H9 (cell line): Measurements from ENCODE around the gene ABTB1. TPM values are rescaled to one million over a fixed set of nuclear protein-coding genes. Genes with fewer than 3 reads are reported as not detected.
A peak's percentile ranks its signal among the peaks of the same experiment; 100 is the strongest.

Experiments used
- DNase-seq: peaks from one replicate; pipeline ENCODE4 v3.0.0-alpha.2; 2017
- H2AFZ ChIP-seq: one replicate; pipeline ENCODE4 v1.6.1; 2013; ENCODE audit warnings: mild to moderate bottlenecking, low read length, control low read depth, moderate library complexity
- H2AK5ac ChIP-seq: 2 replicates; pipeline ENCODE4 v1.6.1; 2013; ENCODE audit warnings: low read length, control low read depth, mixed read lengths; ENCODE audit not compliant: insufficient read length
- H2BK120ac ChIP-seq: one replicate; pipeline ENCODE4 v1.6.1; 2013; ENCODE audit warnings: low read depth, mild to moderate bottlenecking, low read length, control low read depth, inconsistent platforms; ENCODE audit not compliant: poor library complexity, severe bottlenecking
- H2BK12ac ChIP-seq: 2 replicates; pipeline ENCODE4 v1.6.1; 2013; ENCODE audit warnings: low read length, control low read depth, mixed read lengths, low read depth; ENCODE audit not compliant: insufficient read length
- H2BK15ac ChIP-seq: 2 replicates; pipeline ENCODE4 v1.6.1; 2013; ENCODE audit warnings: low read depth, low read length, control low read depth
- H2BK20ac ChIP-seq: one replicate; pipeline ENCODE4 v1.6.1; 2013; ENCODE audit warnings: low read depth, mild to moderate bottlenecking, low read length, control low read depth, inconsistent platforms; ENCODE audit not compliant: poor library complexity, severe bottlenecking
- H2BK5ac ChIP-seq: 2 replicates; pipeline ENCODE4 v1.6.1; 2013; ENCODE audit warnings: low read length, control low read depth, mixed read lengths; ENCODE audit not compliant: insufficient read length
- H3K14ac ChIP-seq: 2 replicates; pipeline ENCODE4 v1.6.1; 2013; ENCODE audit warnings: low read length, control low read depth; ENCODE audit not compliant: insufficient read depth
- H3K18ac ChIP-seq: 2 replicates; pipeline ENCODE4 v1.6.1; 2013; ENCODE audit warnings: low read depth, mild to moderate bottlenecking, mixed read lengths, low read length, control low read depth; ENCODE audit not compliant: insufficient read length
- H3K23ac ChIP-seq: 2 replicates; pipeline ENCODE4 v1.6.1; 2013; ENCODE audit warnings: low read length, control low read depth, mixed read lengths, low read depth; ENCODE audit not compliant: insufficient read length
- H3K23me2 ChIP-seq: 2 replicates; pipeline ENCODE4 v1.6.1; 2013; ENCODE audit warnings: low read depth, mild to moderate bottlenecking, mixed read lengths, low read length, control low read depth; ENCODE audit not compliant: insufficient read length, poor library complexity, severe bottlenecking
- H3K27ac ChIP-seq: 2 replicates; pipeline ENCODE4 v1.5.1; 2013; ENCODE audit warnings: low read length, control low read depth, mixed read lengths, low read depth; ENCODE audit not compliant: insufficient read length
- H3K27me3 ChIP-seq: 2 replicates; pipeline ENCODE4 v1.6.1; 2013; ENCODE audit warnings: low read length, control low read depth, inconsistent platforms; ENCODE audit not compliant: insufficient read depth
- H3K4ac ChIP-seq: 2 replicates; pipeline ENCODE4 v1.6.1; 2013; ENCODE audit warnings: low read depth, mild to moderate bottlenecking, control low read depth, inconsistent platforms, low read length, moderate library complexity
- H3K4me1 ChIP-seq: 2 replicates; pipeline ENCODE4 v1.6.1; 2013; ENCODE audit warnings: low read length, control low read depth, inconsistent platforms; ENCODE audit not compliant: insufficient read depth
- H3K4me2 ChIP-seq: 2 replicates; pipeline ENCODE4 v1.6.1; 2013; ENCODE audit warnings: low read length, control low read depth, mixed read lengths; ENCODE audit not compliant: insufficient read length, insufficient read depth
- H3K56ac ChIP-seq: 2 replicates; pipeline ENCODE4 v1.6.1; 2013; ENCODE audit warnings: low read depth, mild to moderate bottlenecking, mixed read lengths, low read length, control low read depth; ENCODE audit not compliant: insufficient read length
- H3K79me1 ChIP-seq: 2 replicates; pipeline ENCODE4 v1.6.1; 2013; ENCODE audit warnings: low read depth, mild to moderate bottlenecking, moderate library complexity, low read length, control low read depth, inconsistent platforms; ENCODE audit not compliant: insufficient read depth, poor library complexity, severe bottlenecking
- H3K79me2 ChIP-seq: 2 replicates; pipeline ENCODE4 v1.6.1; 2013; ENCODE audit warnings: low read length, control low read depth, inconsistent platforms; ENCODE audit not compliant: insufficient read depth
- H3K9ac ChIP-seq: 2 replicates; pipeline ENCODE4 v1.6.1; 2013; ENCODE audit warnings: low read length, control low read depth, mixed read lengths; ENCODE audit not compliant: insufficient read length; ENCODE audit errors: extremely low read depth
- H3K9me3 ChIP-seq: one replicate; pipeline ENCODE4 v1.6.1; 2013; ENCODE audit warnings: low read depth, low read length, inconsistent platforms; ENCODE audit not compliant: control insufficient read depth
- H3T11ph ChIP-seq: one replicate; pipeline ENCODE4 v1.6.1; 2013; ENCODE audit warnings: mild to moderate bottlenecking, low read length, control low read depth, inconsistent platforms
- H4K20me1 ChIP-seq: one replicate; pipeline ENCODE4 v1.6.1; 2013; ENCODE audit not compliant: control insufficient read depth, insufficient read length, insufficient read depth
- H4K5ac ChIP-seq: 2 replicates; pipeline ENCODE4 v1.6.1; 2013; ENCODE audit warnings: low read depth, mild to moderate bottlenecking, mixed read lengths, low read length, control low read depth; ENCODE audit not compliant: insufficient read length
- H4K8ac ChIP-seq: replicated peaks from 2 replicates; pipeline ENCODE4 v1.6.1; 2013; ENCODE audit warnings: low read length, control low read depth, mixed read lengths, low read depth; ENCODE audit not compliant: insufficient read length
- H4K91ac ChIP-seq: 2 replicates; pipeline ENCODE4 v1.6.1; 2013; ENCODE audit warnings: low read depth, mild to moderate bottlenecking, moderate library complexity, mixed read lengths, low read length, control low read depth; ENCODE audit not compliant: insufficient read length
- H3K27ac Mint-ChIP-seq, 3 experiments: 2 replicates in 2 of 3; 3 replicates in 1 of 3; pipeline ENCODE4 v1.8.0; 2020 to 2021; ENCODE audit warnings: mixed read lengths in 3 of 3, mild to moderate bottlenecking in 1 of 3, moderate library complexity in 1 of 3
- H3K27me3 Mint-ChIP-seq: 2 replicates; pipeline ENCODE4 v1.8.0; 2021; ENCODE audit warnings: low read depth, mild to moderate bottlenecking, moderate library complexity, mixed read lengths
- H3K36me3 Mint-ChIP-seq, 3 experiments: 2 replicates in 2 of 3; 3 replicates in 1 of 3; pipeline ENCODE4 v1.8.0; 2020 to 2021; ENCODE audit warnings: low read depth in 3 of 3, mixed read lengths in 3 of 3; ENCODE audit not compliant: insufficient read depth in 1 of 3
- H3K4me1 Mint-ChIP-seq, 2 experiments: 2 replicates each; pipeline ENCODE4 v1.8.0; 2020; ENCODE audit warnings: mixed read lengths in 2 of 2
- H3K4me3 Mint-ChIP-seq, 2 experiments: 2 replicates in 1 of 2; 3 replicates in 1 of 2; pipeline ENCODE4 v1.8.0; 2020 to 2021; ENCODE audit warnings: mild to moderate bottlenecking in 2 of 2, mixed read lengths in 2 of 2, moderate library complexity in 1 of 2
- H3K9me3 Mint-ChIP-seq, 2 experiments: 2 replicates in 1 of 2; 3 replicates in 1 of 2; pipeline ENCODE4 v1.8.0; 2020; ENCODE audit warnings: mild to moderate bottlenecking in 2 of 2, mixed read lengths in 2 of 2, moderate library complexity in 1 of 2
- WGBS: extraction: QIAGEN DNeasy Blood & Tissue Kit; methylation state at CpG from one replicate; pipeline ENCODE4 v1.1.7; 2013; ENCODE audit warnings: missing lambda C conversion rate, low lambda C conversion rate, mixed read lengths; ENCODE audit not compliant: insufficient read length; ENCODE audit errors: extremely low coverage; 5-methylcytosine and 5-hydroxymethylcytosine counted together
- total RNA-seq: library from RNA; stranded (reverse); gene quantifications from 2 replicates; pipeline ENCODE4 v1.2.1, GENCODE V29; 2021
- TF ChIP-seq, protein P1 (sequence below): fragments of 200-600 bp; sonication (generic); conservative IDR thresholded peaks from 3 replicates; pipeline ENCODE4 v1.8.0; 2021; ENCODE audit warnings: antibody characterized with exemption, mild to moderate bottlenecking

ABTB1 gene
- total RNA-seq, 1 experiment from 2014 or later = 6.2 TPM

DNA sequence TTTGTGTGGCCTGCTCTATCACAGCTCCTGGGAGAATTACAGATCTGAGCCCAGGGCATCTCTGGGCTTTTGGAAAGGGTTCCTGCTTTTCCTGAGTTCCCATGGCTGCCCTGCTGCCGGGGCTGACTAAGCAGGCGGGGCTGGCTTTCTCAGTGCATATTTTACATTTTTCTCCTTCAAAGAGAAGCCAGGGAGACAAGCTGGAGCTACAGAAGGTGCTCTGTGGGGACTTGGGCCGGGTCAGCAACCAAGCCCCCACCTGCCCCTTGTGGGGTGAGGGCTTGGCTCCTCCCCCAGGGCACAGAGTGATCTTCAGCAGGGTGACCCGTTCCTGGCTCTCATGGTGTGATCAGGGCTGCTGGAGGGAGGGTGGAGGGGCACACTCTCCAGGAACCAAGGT, 17.4 kb downstream of the ABTB1 start:
- H2BK12ac ChIP-seq = no peak overlapping the region
- no peak overlapping the region for H2BK15ac ChIP-seq
- no peaks in the 10 kb centered on the region; the same call in 1 of the 2 replicates for H3K27me3 ChIP-seq
- H3T11ph ChIP-seq = no peak overlapping the region
- H3K14ac ChIP-seq = no peak overlapping the region
- H4K5ac ChIP-seq = no peak overlapping the region
- no peak overlapping the region for H2BK120ac ChIP-seq
- no peak overlapping the region for H3K23ac ChIP-seq
- no peak overlapping the region for H2AFZ ChIP-seq
- no peaks in the 10 kb centered on the region; the same call in 1 of the 2 replicates for H3K4me1 ChIP-seq
- H2BK5ac ChIP-seq = no peak overlapping the region
- Mint-ChIP-seq H3K4me3 (no peak overlapping the region), H3K4me1 (peaks cover 14 to 18% of the 10 kb centered on the region in 2 experiments), H3K27me3 (no peaks in the 10 kb centered on the region), H3K9me3 (no peaks in the 10 kb centered on the region), H3K27ac (peak overlapping the region in 1 of 3 experiments; percentile 62; a peak in 1 of 7 replicates), H3K36me3 (no peaks in the 10 kb centered on the region)
- no peak overlapping the region for H3K9ac ChIP-seq
- no peak for DNase-seq
- H3K4me2 ChIP-seq = no peak overlapping the region
- no peak overlapping the region for H2BK20ac ChIP-seq
- H3K4ac ChIP-seq = no peak overlapping the region
- H3K23me2 ChIP-seq = no peaks in the 10 kb centered on the region
- no peaks in the 10 kb centered on the region for H4K20me1 ChIP-seq
- H2AK5ac ChIP-seq = no peak overlapping the region
- TF ChIP-seq, protein P1, sequence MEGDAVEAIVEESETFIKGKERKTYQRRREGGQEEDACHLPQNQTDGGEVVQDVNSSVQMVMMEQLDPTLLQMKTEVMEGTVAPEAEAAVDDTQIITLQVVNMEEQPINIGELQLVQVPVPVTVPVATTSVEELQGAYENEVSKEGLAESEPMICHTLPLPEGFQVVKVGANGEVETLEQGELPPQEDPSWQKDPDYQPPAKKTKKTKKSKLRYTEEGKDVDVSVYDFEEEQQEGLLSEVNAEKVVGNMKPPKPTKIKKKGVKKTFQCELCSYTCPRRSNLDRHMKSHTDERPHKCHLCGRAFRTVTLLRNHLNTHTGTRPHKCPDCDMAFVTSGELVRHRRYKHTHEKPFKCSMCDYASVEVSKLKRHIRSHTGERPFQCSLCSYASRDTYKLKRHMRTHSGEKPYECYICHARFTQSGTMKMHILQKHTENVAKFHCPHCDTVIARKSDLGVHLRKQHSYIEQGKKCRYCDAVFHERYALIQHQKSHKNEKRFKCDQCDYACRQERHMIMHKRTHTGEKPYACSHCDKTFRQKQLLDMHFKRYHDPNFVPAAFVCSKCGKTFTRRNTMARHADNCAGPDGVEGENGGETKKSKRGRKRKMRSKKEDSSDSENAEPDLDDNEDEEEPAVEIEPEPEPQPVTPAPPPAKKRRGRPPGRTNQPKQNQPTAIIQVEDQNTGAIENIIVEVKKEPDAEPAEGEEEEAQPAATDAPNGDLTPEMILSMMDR = no peak
- H3K27ac ChIP-seq = no peak overlapping the region
- no CpG with 5 or more reads among the region's 4 CpGs for WGBS
- H3K9me3 ChIP-seq = no peaks in the 10 kb centered on the region
- H4K8ac ChIP-seq = no peak overlapping the region
- no peaks in the 10 kb centered on the region for H3K79me2 ChIP-seq
- H3K79me1 ChIP-seq = no peaks in the 10 kb centered on the region
- H4K91ac ChIP-seq = no peak overlapping the region
- H3K56ac ChIP-seq = no peak overlapping the region
- no peak overlapping the region for H3K18ac ChIP-seq
